HEK293T (cell line): ENCODE measurements around the gene MT1A.
A peak's percentile ranks its signal among the peaks of the same experiment; 100 is the strongest.
"Not testable (repeated sequence)": the region's sequence is repeated elsewhere in the genome, so short reads cannot be mapped to it uniquely, and the experiment has no call there.

Experiments used
- CTCF ChIA-PET: fragments of 350-600 bp; formaldehyde crosslinking; extraction: SDS; loops from one replicate; lab custom pipeline; 2021; ENCODE audit warnings: antibody characterized with exemption, inconsistent platforms; lab: Yijun Ruan, JAX
- POLR2A ChIA-PET: fragments of 350-600 bp; formaldehyde crosslinking; extraction: SDS; loops from one replicate; lab custom pipeline; 2020; ENCODE audit warnings: antibody characterized with exemption, inconsistent platforms; lab: Yijun Ruan, JAX
- DNase-seq: peaks from one replicate; pipeline ENCODE4 v3.0.0; 2012; ENCODE audit warnings: mixed read lengths; ENCODE audit errors: extremely low spot score
- ARNT ChIP-seq: fragments of 450-650 bp; IDR thresholded peaks from 2 replicates; pipeline ENCODE4 v1.6.1; 2017; ENCODE audit warnings: mild to moderate bottlenecking
- BHLHE40 ChIP-seq: fragments of 450-650 bp; IDR thresholded peaks from 2 replicates; pipeline ENCODE4 v1.6.1; 2016; ENCODE audit warnings: mild to moderate bottlenecking, moderate library complexity, borderline replicate concordance
- CTBP1 ChIP-seq: fragments of 450-650 bp; IDR thresholded peaks from 2 replicates; pipeline ENCODE4 v1.6.1; 2016; ENCODE audit warnings: borderline replicate concordance
- ELF4 ChIP-seq: fragments of 450-650 bp; IDR thresholded peaks from 2 replicates; pipeline ENCODE4 v1.6.1; 2017; ENCODE audit warnings: antibody characterized with exemption
- FOXA1 ChIP-seq: fragments of 450-650 bp; IDR thresholded peaks from 2 replicates; pipeline ENCODE4 v1.6.1; 2016; ENCODE audit warnings: mild to moderate bottlenecking
- FOXK2 ChIP-seq: fragments of 450-650 bp; IDR thresholded peaks from 2 replicates; pipeline ENCODE4 v1.6.1; 2016; ENCODE audit warnings: mild to moderate bottlenecking
- FOXM1 ChIP-seq: fragments of 450-650 bp; IDR thresholded peaks from 2 replicates; pipeline ENCODE4 v1.6.1; 2017; ENCODE audit warnings: mild to moderate bottlenecking, borderline replicate concordance
- HDGF ChIP-seq: fragments of 450-650 bp; IDR thresholded peaks from 2 replicates; pipeline ENCODE4 v1.6.1; 2017; ENCODE audit warnings: antibody characterized with exemption, borderline replicate concordance
- L3MBTL2 ChIP-seq: fragments of 450-650 bp; conservative IDR thresholded peaks from 2 replicates; pipeline ENCODE4 v1.6.1; 2016; ENCODE audit warnings: mild to moderate bottlenecking
- LEF1 ChIP-seq: fragments of 450-650 bp; IDR thresholded peaks from 2 replicates; pipeline ENCODE4 v1.6.1; 2017; ENCODE audit warnings: mild to moderate bottlenecking, borderline replicate concordance
- NFRKB ChIP-seq: fragments of 450-650 bp; IDR thresholded peaks from 2 replicates; pipeline ENCODE4 v1.6.1; 2016; ENCODE audit warnings: mild to moderate bottlenecking, moderate library complexity
- PKNOX1 ChIP-seq: fragments of 450-650 bp; IDR thresholded peaks from 2 replicates; pipeline ENCODE4 v1.6.1; 2016
- SP1 ChIP-seq: fragments of 450-650 bp; IDR thresholded peaks from 2 replicates; pipeline ENCODE4 v1.6.1; 2017
- SUZ12 ChIP-seq: fragments of 450-650 bp; IDR thresholded peaks from 2 replicates; pipeline ENCODE4 v1.6.1; 2016; ENCODE audit warnings: mild to moderate bottlenecking
- TARDBP ChIP-seq: fragments of 450-650 bp; IDR thresholded peaks from 2 replicates; pipeline ENCODE4 v1.6.1; 2016
- ZNF384 ChIP-seq: fragments of 450-650 bp; IDR thresholded peaks from 2 replicates; pipeline ENCODE4 v1.6.1; 2016

Gene MT1A

GRCh38 chr16:56653218-56653617, 14.8 kb downstream of the MT1A start:
- CTCF ChIA-PET: no interaction called here

GRCh38 chr16:56657555-56658326, 19.3 kb downstream of the MT1A start, which contains the start of gene MT1F:
TSS of gene MT1F (plus strand) at chr16:56657959. CDS start at chr16:56658059, 100 bp downstream.
- TF ChIP-seq ZNF384: no peak
- no peak for TF ChIP-seq SUZ12
- no peak for TF ChIP-seq PKNOX1
- TF ChIP-seq FOXK2: no peak
- no peak for TF ChIP-seq ARNT
- TF ChIP-seq FOXA1: no peak
- TF ChIP-seq CTBP1: no peak
- no peak for TF ChIP-seq NFRKB
- no peak for TF ChIP-seq LEF1
- no peak for TF ChIP-seq TARDBP
- no peak for TF ChIP-seq SP1
- no peak for TF ChIP-seq ELF4
- no peak for TF ChIP-seq BHLHE40
- TF ChIP-seq FOXM1: no peak
- TF ChIP-seq L3MBTL2: no peak
- no peak for TF ChIP-seq HDGF
- ChIA-PET POLR2A (interaction anchor here (1.3 kb wide), 1 partner anchor 50 kb away, joined by 3 read pairs; the partner anchor contains the start of gene MT2A), CTCF (no interaction called here)
- DNase-seq: peak; percentile 57

More at GRCh38 chr16:56653218-56653617, 14.8 kb downstream of the MT1A start:
- no peak for DNase-seq
- POLR2A ChIA-PET: interaction anchor here (0.6 to 1.1 kb wide), 2 partner anchors 15 to 29 kb away, joined by 3 read pairs; partner anchors contain the start of genes MT1G and MT1X
- no peak for TF ChIP-seq ELF4
- TF ChIP-seq SP1: no peak
- no peak for TF ChIP-seq NFRKB
- TF ChIP-seq ARNT: no peak
- no peak for TF ChIP-seq ZNF384
- TF ChIP-seq FOXA1: no peak
- no peak for TF ChIP-seq L3MBTL2
- TF ChIP-seq FOXK2: no peak
- no peak for TF ChIP-seq BHLHE40
- TF ChIP-seq CTBP1: no peak
- no peak for TF ChIP-seq TARDBP
- no peak for TF ChIP-seq HDGF
- TF ChIP-seq LEF1: no peak
- no peak for TF ChIP-seq SUZ12
- TF ChIP-seq FOXM1: no peak
- no peak for TF ChIP-seq PKNOX1

- TF ChIP-seq LEF1 (no peak), L3MBTL2 (no peak), PKNOX1 (no peak), FOXM1 (no peak), HDGF (no peak), SUZ12 (no peak)
- ChIA-PET CTCF (no interaction called here), POLR2A (interaction anchor here (1.3 kb wide), 1 partner anchor 50 kb away, joined by 3 read pairs; the partner anchor contains the start of gene MT2A)
- no peak for DNase-seq
These were observed 19.9 kb downstream of the MT1A start for GRCh38 chr16:56658327-56658875.

- POLR2A ChIA-PET: no interaction called here
- no peak for DNase-seq
- no peak for TF ChIP-seq FOXM1
- no peak for TF ChIP-seq L3MBTL2
- TF ChIP-seq ZNF384: no peak
- CTCF ChIA-PET: no interaction called here
These were observed 24.2 kb downstream of the MT1A start for GRCh38 chr16:56662357-56663354.

GRCh38 chr16:56664506-56664905, 26.0 kb downstream of the MT1A start:
- POLR2A ChIA-PET: no interaction called here
- TF ChIP-seq TARDBP: no peak
- no peak for DNase-seq
- CTCF ChIA-PET: no interaction called here

- POLR2A ChIA-PET, CTCF ChIA-PET, DNase-seq: not testable (repeated sequence)
These were observed 27.1 kb downstream of the MT1A start for GRCh38 chr16:56665286-56666261.
